HepG2 (cell line): ENCODE measurements around the gene TGIF1. TPM values are rescaled to one million over a fixed set of nuclear protein-coding genes. Genes with fewer than 3 reads are reported as not detected.

Experiments used
- AHDC1 ChIP-seq: sonication (generic); formaldehyde crosslinking; IDR thresholded peaks from 2 replicates; pipeline ENCODE4 v1.5.1; 2020; ENCODE audit warnings: mild to moderate bottlenecking, missing genetic modification reagents, borderline replicate concordance
- CEBPB ChIP-seq: IDR thresholded peaks from 2 replicates; pipeline ENCODE4 v1.6.1; 2011; ENCODE audit warnings: low read depth, low read length, improper control_type of control experiment, borderline replicate concordance
- CEBPG ChIP-seq: IDR thresholded peaks from 2 replicates; pipeline ENCODE4 v1.6.1; 2016
- DNMT3B ChIP-seq: conservative IDR thresholded peaks from 2 replicates; pipeline ENCODE4 v1.6.1; 2016; ENCODE audit warnings: missing biosample characterization, control low read depth
- ERF ChIP-seq: IDR thresholded peaks from 2 replicates; pipeline ENCODE4 v1.6.1; 2018; ENCODE audit warnings: missing biosample characterization, missing genetic modification reagents
- FOXA1 ChIP-seq, 2 experiments: fragments of 450-650 bp in 1 of 2; sonication (generic) in 1 of 2; formaldehyde crosslinking in 1 of 2; IDR thresholded peaks; 2 replicates each; pipeline versions ENCODE4 v1.4.0 to v1.6.1; 2016 to 2020; ENCODE audit warnings: missing genetic modification reagents in 1 of 2
- GTF2F1 ChIP-seq: fragments of 150-350 bp; IDR thresholded peaks from 2 replicates; pipeline ENCODE4 v1.6.1; 2014; ENCODE audit warnings: low read length
- HMG20A ChIP-seq: IDR thresholded peaks from 2 replicates; pipeline ENCODE4 v1.6.1; 2016; ENCODE audit warnings: borderline replicate concordance
- MAFK ChIP-seq, 2 experiments: IDR thresholded peaks in 1 of 2; conservative IDR thresholded peaks in 1 of 2; 2 replicates each; pipeline ENCODE4 v1.6.1; 2011; ENCODE audit warnings: improper control_type of control experiment in 2 of 2, low read length in 2 of 2
- MBD4 ChIP-seq: IDR thresholded peaks from 2 replicates; pipeline ENCODE4 v1.6.1; 2012; ENCODE audit warnings: low read length, inconsistent platforms, borderline replicate concordance
- NBN ChIP-seq: fragments of 450-650 bp; conservative IDR thresholded peaks from 2 replicates; pipeline ENCODE4 v1.6.1; 2017
- NR2F2 ChIP-seq: IDR thresholded peaks from 2 replicates; pipeline ENCODE4 v1.6.1; 2012; ENCODE audit warnings: low read depth, inconsistent platforms, borderline replicate concordance
- PBX3 ChIP-seq: sonication (generic); formaldehyde crosslinking; IDR thresholded peaks from 2 replicates; pipeline ENCODE4 v1.8.1; 2023; ENCODE audit warnings: missing genetic modification reagents, inconsistent platforms, borderline replicate concordance
- SIX1 ChIP-seq: sonication (generic); formaldehyde crosslinking; IDR thresholded peaks from 2 replicates; pipeline ENCODE4 v1.4.0; 2020; ENCODE audit warnings: missing genetic modification reagents, borderline replicate concordance
- SRSF4 ChIP-seq: fragments of 200-400 bp; formaldehyde crosslinking; IDR thresholded peaks from one replicate; pipeline ENCODE4 v1.6.1; 2018; ENCODE audit warnings: mild to moderate bottlenecking, low read depth, low read length, moderate library complexity; ENCODE audit not compliant: poor library complexity, severe bottlenecking
- XRCC5 ChIP-seq: fragments of 200-400 bp; formaldehyde crosslinking; optimal IDR thresholded peaks from 2 replicates; pipeline ENCODE3; 2017; ENCODE audit warnings: mild to moderate bottlenecking, low read length
- ZNF205 ChIP-seq: IDR thresholded peaks from 2 replicates; pipeline ENCODE4 v1.6.1; 2018; ENCODE audit warnings: missing biosample characterization, missing genetic modification reagents
- ZNF230 ChIP-seq: sonication (generic); formaldehyde crosslinking; IDR thresholded peaks from 2 replicates; pipeline ENCODE4 v1.4.0; 2020; ENCODE audit warnings: mild to moderate bottlenecking, missing genetic modification reagents
- ZNF414 ChIP-seq: sonication (generic); formaldehyde crosslinking; IDR thresholded peaks from 2 replicates; pipeline ENCODE4 v1.5.0; 2020; ENCODE audit warnings: missing genetic modification reagents
- ZNF550 ChIP-seq: sonication (generic); formaldehyde crosslinking; IDR thresholded peaks from 2 replicates; pipeline ENCODE4 v1.4.0; 2020; ENCODE audit warnings: mild to moderate bottlenecking, missing genetic modification reagents, borderline replicate concordance
- ZNF704 ChIP-seq: sonication (generic); formaldehyde crosslinking; IDR thresholded peaks from 2 replicates; pipeline ENCODE4 v1.8.1; 2023; ENCODE audit warnings: mild to moderate bottlenecking, inconsistent platforms, moderate library complexity, missing genetic modification reagents, borderline replicate concordance
- polyA plus RNA-seq, 8 experiments: library from polyadenylated mRNA; depleted of rRNA in 3 of 8; stranded (reverse) in 7 of 8; unstranded in 1 of 8; fragments of >200 nt; fragmentation: Illumina TruSeq in 4 of 8; extraction: Trizol in 4 of 8; gene quantifications; 2 replicates each; pipeline versions ENCODE4 v1.2.1 to v1.2.3, GENCODE V29; 2011 to 2016; ENCODE audit warnings: low read depth in 4 of 8, missing spikeins in 1 of 8, mixed read lengths in 1 of 8; ENCODE audit not compliant: insufficient read depth in 1 of 8
- total RNA-seq, 5 experiments: library from RNA; depleted of rRNA; stranded (reverse); fragments of >200 nt; fragmentation: Illumina TruSeq; extraction: Trizol; gene quantifications; 2 replicates each; pipeline ENCODE4 v1.2.3, GENCODE V29; 2016; ENCODE audit warnings: low read depth in 1 of 5

The TGIF1 gene
- total and polyA plus RNA-seq, 2 of the 13 experiments (the other 11 are each of a cell fraction or from before 2014, with no cell fraction given) = 50.0 to 76.1 TPM

GRCh38 chr18:3453540-3454364 lies 3.8 kb downstream of the TGIF1 start (continued):
- TF ChIP-seq MAFK (conservative IDR thresholded peaks at IDR 0.05 in 1 of 2, IDR thresholded peaks at IDR 0.05 in 1 of 2; ENCODE audit: low read length in 2 of 2) (no peak), ZNF205 (CRISPR knock-in tag) (no peak), CEBPB (peak; percentile 87), AHDC1 (CRISPR knock-in tag) (peak; percentile 45; the same call in 1 of the 2 replicates), MBD4 (no peak), HMG20A (CRISPR knock-in tag) (no peak; the same call in 1 of the 2 replicates), ZNF550 (no peak), CEBPG (CRISPR knock-in tag) (peak; percentile 89), SIX1 (no peak; the same call in 1 of the 2 replicates), FOXA1 (IDR thresholded peaks at IDR 0.05) (no peak), FOXA1 (CRISPR knock-in tag; IDR thresholded peaks at IDR 0.05) (no peak), ERF (CRISPR knock-in tag) (no peak; the same call in 1 of the 2 replicates), DNMT3B (no peak), NR2F2 (0 out of 2 replicates have a peak, but pooled peaks have one; percentile 23), XRCC5 (no peak), ZNF230 (CRISPR knock-in tag) (no peak), NBN (no peak), GTF2F1 (no peak), ZNF704 (no peak), SRSF4 (no peak), PBX3 (no peak), ZNF414 (CRISPR knock-in tag) (no peak)
